ENCODE results near the gene CMBL.
"Not testable (repeated sequence)": the region's sequence is repeated elsewhere in the genome, so short reads cannot be mapped to it uniquely, and the experiment has no call there.

The CMBL gene

GRCh38 chr5:10253390-10253789 is 54.3 kb downstream of the CMBL start:
- DNase-seq, result no peak

GRCh38 chr5:10251405-10251804 is 56.3 kb downstream of the CMBL start:
- no peak for DNase-seq

DNA sequence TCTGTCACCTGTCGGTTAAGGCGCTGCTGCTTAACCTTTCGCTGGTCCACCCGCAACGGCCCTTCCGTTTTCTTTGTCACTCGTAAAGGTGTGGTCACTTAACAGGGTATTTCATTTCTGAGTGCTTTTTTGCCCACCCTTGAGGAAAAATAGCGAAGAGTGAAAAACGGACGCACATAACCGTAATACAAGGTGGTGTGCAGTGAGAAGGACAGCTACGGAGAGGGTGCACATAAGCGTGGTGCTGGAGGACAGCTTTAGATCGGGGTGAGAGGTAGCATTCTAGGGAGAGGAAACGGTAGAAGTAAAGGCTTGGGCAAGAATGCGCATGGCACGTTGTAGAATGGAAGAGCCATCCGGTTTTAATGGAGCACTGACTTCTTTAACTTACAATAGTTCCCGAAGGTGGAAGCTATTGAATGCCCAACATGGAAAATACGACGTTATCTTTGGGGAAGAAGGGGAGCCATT is 56.9 kb downstream of the CMBL start:
- no peak for DNase-seq

DNA sequence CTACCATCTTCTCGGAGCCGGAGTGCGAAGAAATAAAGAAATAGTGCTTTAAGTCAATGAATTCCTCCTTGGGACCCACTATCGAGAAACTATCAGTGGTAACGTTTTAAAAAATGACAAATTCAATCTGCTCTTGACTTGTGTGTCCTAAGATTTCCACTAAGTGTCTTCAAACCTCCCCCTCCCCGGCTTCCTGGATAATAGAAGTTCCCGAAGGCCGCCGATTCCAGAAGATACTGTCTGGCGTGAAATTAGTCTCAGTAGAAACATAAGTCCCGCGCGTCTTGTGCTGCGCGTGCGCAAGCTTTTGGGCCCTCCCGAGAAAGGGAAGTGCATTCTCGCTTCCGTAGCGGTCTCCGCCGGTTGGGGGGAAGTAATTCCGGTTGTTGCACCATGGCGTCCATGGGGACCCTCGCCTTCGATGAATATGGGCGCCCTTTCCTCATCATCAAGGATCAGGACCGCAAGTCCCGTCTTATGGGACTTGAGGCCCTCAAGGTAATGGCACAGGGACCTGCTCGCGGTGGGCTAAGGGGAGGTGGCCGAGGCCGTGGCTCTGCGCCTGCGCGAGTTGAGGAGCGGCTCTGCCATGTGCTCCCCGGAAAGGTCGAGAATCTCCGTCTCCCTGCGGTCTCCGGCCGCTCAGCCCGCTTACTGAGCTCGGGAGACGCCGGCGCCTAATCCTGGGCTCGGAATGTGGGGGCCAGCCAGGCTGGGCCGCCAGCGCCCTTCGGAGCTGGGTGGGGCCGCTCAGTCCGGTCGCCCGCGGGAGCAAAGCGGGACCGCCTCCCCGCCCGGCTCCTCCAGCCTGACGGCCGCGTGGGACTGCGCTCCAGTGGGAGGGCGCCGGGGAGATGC is 57.5 kb downstream of the CMBL start, which contains the start of gene CCT5:
Gene CCT5, plus strand, starts transcription at position 333 of the 858 bp plus-strand sequence. Its CDS starts 61 bp downstream, at position 394.
- peak; percentile 76 for DNase-seq

DNA sequence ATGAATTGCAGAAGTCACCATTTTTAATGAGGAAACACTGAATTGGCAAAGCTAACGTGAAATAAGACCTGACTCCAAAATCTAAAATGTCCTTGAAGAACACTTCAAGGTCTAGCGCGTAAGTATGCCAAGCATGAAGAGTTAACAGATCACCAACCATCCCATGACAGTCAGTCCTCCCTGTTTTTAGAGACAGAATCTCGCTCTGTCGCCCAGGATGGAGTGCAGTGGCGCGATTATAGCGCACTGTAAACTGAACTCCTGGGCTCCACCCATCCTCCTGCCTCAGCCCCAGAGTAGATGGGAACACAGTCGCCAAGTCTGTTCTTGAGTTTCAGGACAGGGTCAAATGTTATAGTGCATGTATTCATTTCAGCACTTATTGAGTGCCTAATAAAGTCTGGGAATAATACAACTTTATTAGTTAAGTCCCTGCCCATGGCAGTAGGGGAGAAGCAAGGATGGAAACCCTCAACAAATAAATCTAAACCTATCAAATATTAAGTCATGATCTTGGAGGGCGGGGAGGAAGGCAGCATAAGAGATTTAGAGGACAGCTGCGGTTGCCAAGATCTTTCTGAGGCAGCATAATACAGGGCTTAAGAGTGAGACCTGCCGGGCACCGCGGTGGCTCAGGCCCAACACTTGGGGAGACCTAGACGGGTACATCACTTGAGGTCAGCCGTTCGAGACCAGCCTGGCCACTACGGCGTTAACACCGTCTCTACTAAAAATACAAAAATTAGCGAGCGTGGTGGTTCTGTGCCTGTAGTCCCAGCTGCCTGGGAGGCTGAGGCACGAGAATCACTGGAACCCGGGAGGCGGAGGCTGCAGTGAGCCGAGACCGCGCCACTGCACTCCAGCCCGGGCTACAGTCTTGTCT is 59.1 kb downstream of the CMBL start:
- no peak for DNase-seq

DNA sequence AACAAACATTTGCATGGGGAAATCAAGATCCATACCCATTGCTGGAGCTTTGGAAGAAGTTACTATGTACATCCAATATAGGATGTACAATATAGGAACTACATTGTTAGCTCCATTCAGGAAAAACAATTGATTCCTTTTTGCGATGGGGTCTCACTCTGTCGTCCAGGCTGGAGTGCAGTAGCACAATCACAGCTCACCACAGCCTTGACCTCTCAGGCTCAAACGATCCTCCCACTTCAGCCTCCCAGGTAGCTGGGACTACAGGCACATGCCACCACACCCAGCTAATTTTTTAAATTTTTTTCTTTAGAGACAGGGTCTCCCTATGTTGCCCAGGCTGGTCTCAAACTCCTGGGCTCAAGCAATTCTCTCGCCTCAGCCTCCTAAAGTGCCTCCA is 60.5 kb downstream of the CMBL start:
- not testable (repeated sequence) for DNase-seq

- DNase-seq, result no peak
Observed at GRCh38 chr5:10246761-10247160, 60.9 kb downstream of the CMBL start.

GRCh38 chr5:10244342-10244944 is 63.3 kb downstream of the CMBL start:
- no peak for DNase-seq

- DNase-seq, result no peak
Observed at GRCh38 chr5:10243660-10244240, 64.0 kb downstream of the CMBL start.

DNA sequence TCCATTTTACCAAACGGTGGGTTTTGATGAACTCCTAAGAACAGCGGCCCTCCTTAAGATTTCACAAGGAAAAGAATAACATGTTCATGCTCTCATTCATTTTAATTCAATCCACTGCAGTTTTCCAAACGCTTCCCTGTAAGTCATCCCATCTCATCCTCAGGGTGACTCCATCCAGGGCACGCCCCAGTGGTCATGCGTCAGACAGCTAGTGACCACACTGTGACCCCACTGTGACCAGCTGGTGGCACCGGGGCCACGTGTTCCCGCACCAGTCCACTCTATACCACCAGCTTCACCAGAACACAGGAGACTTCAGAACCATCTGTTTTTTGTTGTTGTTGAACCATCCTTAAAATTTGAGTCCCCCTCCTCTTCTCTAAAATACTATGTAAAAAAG is 72.4 kb downstream of the CMBL start:
- DNase-seq, result no peak

GRCh38 chr5:10233505-10233904 is 74.2 kb downstream of the CMBL start:
- DNase-seq, result peak; percentile 63

DNA sequence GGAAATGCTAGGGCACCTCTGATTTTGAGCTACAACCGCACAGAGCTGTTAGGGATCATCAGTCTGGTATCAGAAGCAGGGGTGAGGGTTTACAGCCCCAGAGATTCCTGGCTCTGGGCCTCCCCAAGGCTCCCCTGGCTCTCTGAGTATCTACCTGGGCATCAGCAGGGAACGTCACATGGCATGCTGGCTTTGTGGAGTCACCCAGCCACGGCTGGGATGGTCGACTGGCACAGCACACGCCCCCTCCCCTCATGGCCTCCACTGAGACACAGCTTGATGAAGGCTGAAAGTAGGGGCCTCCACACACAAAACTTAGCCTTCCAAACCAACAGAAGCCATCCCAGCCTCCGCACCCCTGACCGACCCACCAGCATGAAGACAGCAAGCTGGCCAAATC is 74.7 kb downstream of the CMBL start:
- DNase-seq, result no peak

GRCh38 chr5:10232386-10232785 is 75.3 kb downstream of the CMBL start:
- no peak for DNase-seq

DNA sequence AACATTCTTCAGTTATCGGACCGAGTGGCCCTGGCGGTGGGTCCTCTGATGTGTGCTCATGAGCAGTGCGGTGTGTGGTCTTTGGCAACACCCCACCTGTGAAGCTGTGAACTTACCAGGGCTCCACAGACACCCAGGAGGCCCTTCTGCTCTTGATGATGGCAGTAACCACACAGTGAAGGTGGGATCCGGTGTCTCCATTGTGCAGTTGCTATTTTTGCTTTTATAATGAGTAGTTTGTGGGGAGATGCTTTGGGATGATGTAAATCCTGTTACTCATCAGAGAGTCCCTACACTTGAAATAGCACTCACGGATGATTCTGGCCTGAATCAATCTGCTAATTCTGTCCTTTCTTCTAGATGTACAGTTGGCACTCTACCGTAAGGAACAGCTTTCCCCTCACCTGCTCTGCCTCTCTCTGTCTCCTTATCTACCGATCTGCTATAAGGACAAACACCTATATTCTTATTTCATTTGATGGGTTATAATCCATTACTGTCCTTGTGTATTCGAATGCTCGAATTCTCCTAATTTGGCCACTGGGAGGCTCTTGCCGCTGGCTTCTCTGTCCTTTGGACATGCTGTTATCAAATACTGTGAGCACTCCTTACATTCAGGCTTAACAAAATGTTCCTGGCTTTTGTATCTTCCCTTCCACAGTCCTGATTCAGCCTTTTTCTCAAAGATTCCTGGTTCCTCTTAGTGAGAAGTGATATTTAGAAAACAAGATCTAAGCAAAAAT is 78.2 kb downstream of the CMBL start:
- DNase-seq, result no peak

DNA sequence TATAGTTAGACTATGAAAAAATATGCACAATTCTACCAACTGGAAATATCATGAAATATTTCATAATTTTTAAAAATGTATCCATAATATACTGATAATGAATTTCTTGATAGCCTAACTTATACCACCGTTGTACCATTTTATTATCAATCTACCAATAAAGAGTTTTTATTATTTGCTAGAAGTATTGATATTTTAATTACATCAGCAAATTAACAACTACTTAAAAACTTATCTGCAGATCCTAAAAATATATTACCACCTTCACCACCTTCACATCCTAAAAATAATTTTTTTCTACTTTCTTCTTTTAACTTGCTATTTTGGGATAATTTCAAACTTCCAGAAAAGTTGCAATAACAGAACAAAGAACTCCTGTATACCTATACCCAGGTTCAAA is 79.4 kb downstream of the CMBL start:
- no peak for DNase-seq
